ENCODE data around the gene GNAQ. TPM values are rescaled to one million over a fixed set of nuclear protein-coding genes. Genes with fewer than 3 reads are reported as not detected.

Gene GNAQ
- total RNA-seq, 1 donor, result 53.1 TPM

DNA sequence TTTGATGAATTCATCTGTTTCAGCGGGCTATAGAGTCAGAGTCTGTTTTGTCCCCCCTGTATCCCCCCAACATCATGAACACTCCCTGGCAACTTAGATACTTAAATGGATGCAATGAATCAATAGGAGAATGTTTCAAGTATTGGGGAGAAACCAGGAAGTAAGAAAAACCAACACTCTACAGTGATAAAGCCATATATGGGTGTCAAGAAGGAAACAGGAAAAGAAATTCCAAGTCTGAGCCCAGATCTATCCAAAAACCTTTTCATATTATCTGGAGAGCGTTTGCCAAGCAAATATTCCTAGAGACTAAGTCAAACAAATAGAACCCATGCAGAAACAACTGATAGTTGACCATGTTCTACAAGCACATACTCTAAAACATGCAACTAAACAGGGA, 2.3 kb upstream of the GNAQ start:
- H3K4me3 ChIP-seq (ENCODE audit: low read depth, low read length), result no peak overlapping the region
- no peak for DNase-seq (ENCODE audit: low read depth)
- TF ChIP-seq, protein P1, sequence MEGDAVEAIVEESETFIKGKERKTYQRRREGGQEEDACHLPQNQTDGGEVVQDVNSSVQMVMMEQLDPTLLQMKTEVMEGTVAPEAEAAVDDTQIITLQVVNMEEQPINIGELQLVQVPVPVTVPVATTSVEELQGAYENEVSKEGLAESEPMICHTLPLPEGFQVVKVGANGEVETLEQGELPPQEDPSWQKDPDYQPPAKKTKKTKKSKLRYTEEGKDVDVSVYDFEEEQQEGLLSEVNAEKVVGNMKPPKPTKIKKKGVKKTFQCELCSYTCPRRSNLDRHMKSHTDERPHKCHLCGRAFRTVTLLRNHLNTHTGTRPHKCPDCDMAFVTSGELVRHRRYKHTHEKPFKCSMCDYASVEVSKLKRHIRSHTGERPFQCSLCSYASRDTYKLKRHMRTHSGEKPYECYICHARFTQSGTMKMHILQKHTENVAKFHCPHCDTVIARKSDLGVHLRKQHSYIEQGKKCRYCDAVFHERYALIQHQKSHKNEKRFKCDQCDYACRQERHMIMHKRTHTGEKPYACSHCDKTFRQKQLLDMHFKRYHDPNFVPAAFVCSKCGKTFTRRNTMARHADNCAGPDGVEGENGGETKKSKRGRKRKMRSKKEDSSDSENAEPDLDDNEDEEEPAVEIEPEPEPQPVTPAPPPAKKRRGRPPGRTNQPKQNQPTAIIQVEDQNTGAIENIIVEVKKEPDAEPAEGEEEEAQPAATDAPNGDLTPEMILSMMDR (IDR thresholded peaks at IDR 0.05; ENCODE audit: insufficient read depth, low read depth, low read length), result no peak

- no peak for DNase-seq (ENCODE audit: low read depth)
- TF ChIP-seq, protein P1 (IDR thresholded peaks at IDR 0.05; ENCODE audit: insufficient read depth, low read depth, low read length), result no peak
- H3K4me3 ChIP-seq (ENCODE audit: low read depth, low read length), result peak overlapping the region; percentile 84
Observed at GRCh38 chr9:78032730-78033457, 1.3 kb upstream of the GNAQ start.

- peak; percentile 96 for DNase-seq (ENCODE audit: low read depth)
- peak overlapping the region; percentile 84 for H3K4me3 ChIP-seq (ENCODE audit: low read depth, low read length)
- TF ChIP-seq, protein P1 (IDR thresholded peaks at IDR 0.05; ENCODE audit: insufficient read depth, low read depth, low read length), result no peak
Observed at GRCh38 chr9:78031893-78032729, 500 bp upstream of the GNAQ start.

GRCh38 chr9:78030553-78031443, 813 bp downstream of the GNAQ start:
- no peak for DNase-seq (ENCODE audit: low read depth)
- TF ChIP-seq, protein P1 (IDR thresholded peaks at IDR 0.05; ENCODE audit: insufficient read depth, low read depth, low read length), result no peak

GRCh38 chr9:78030296-78030552, 1.4 kb downstream of the GNAQ start:
- TF ChIP-seq, protein P1 (IDR thresholded peaks at IDR 0.05; ENCODE audit: insufficient read depth, low read depth, low read length), result no peak
- no peak for DNase-seq (ENCODE audit: low read depth)
- H3K4me3 ChIP-seq (ENCODE audit: low read depth, low read length), result peak overlapping the region; percentile 84

More at GRCh38 chr9:78030553-78031443, 813 bp downstream of the GNAQ start:
- peak overlapping the region; percentile 84 for H3K4me3 ChIP-seq (ENCODE audit: low read depth, low read length)

DNA sequence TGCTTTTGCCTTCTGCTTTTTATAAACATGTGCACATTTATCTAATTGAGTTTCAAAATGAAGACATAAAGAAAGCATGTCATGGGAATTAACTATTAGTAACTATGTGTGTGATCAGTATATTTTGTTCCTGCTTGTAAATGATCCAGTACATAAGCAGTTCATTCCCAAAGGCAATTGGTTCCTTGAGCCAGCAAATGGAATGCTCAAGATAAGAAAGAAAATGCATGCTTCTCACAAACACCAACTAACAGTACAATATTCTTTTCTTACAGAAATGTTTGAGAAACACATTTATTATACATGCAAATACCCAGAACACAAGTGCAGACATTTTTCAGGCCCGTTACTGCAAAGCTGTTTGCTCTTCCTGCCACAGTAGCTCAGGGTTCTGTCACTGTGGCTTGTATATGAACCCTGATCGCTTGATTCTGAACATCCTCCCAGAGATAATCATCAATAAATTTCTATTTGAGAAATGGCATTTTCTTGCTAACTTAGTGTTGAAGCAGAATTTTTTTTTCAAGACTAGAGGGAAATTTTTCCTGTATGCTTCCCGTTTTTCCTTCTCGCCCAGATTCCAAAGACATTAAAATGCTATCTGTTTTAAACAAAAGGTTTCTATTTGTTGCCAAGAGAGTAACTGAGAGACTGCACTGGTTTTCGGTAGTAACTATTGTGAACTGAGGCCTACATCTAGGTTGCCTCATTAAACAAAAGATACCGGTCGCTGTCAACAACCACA, 1.9 kb downstream of the GNAQ start:
- TF ChIP-seq, protein P1 (IDR thresholded peaks at IDR 0.05; ENCODE audit: insufficient read depth, low read depth, low read length), result no peak
- DNase-seq (ENCODE audit: low read depth), result no peak

More for the DNA sequence above, 1.9 kb downstream of the GNAQ start:
- peak overlapping the region; percentile 84 for H3K4me3 ChIP-seq (ENCODE audit: low read depth, low read length)

Data from fibroblast of villous mesenchyme (primary cell).